Measurements from ENCODE around the gene DCTPP1.

DNA sequence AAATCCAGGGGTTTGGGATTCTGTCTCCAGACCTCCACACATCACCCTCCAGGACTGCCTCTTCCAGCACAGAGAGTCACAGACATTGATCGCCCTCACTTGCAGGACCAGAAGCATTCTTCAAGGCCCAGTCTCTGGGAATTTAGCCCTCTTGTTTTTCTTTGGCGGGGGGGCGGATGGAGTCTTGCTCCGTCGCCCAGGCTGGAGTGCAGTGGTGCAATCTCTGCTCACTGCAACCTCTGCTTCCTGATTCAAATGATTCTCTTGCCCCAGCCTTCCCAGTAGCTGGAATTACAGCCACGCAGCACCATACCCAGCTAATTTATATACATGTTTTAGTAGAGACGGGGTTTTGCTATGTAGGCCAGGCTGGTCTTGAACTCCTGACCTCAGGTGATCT is 34.2 kb upstream of the DCTPP1 start:
- TF ChIP-seq CTCF (IDR thresholded peaks at IDR 0.05 in 4 of 5, conservative IDR thresholded peaks at IDR 0.05 in 1 of 5) (no peak), POLR2A (IDR thresholded peaks at IDR 0.05) (no peak)

All from gastrocnemius medialis (tissue), 4 donors.